PC-3 (cell line): Measurements from ENCODE around the gene ACAP3. TPM values are rescaled to one million over a fixed set of nuclear protein-coding genes. Genes with fewer than 3 reads are reported as not detected.
A peak's percentile ranks its signal among the peaks of the same experiment; 100 is the strongest.

Source experiments
- ATAC-seq: fragments of 200-7000 bp; cut with Tn5 transposase; 2 replicates; pipeline ENCODE4 v1.9.1; 2020; ENCODE audit warnings: mild to moderate bottlenecking, moderate library complexity
- BruUV-seq: library from RNA; stranded (reverse); fragments of 400-500 nt; replicated peaks from 2 replicates; lab custom pipeline; 2021; lab: Mats Ljungman, UMichigan
- CTCF ChIA-PET: fragments of 300-600 bp; sonication (Branson Sonifier 250); formaldehyde crosslinking; loops from one replicate; lab custom pipeline; 2022; ENCODE audit warnings: antibody characterized with exemption; lab: Charles Lee
- POLR2A ChIA-PET: fragments of 300-600 bp; sonication (Branson Sonifier 250); formaldehyde crosslinking; loops from one replicate; lab custom pipeline; 2022; ENCODE audit warnings: antibody characterized with exemption; ENCODE audit not compliant: unreplicated experiment; lab: Charles Lee
- DNase-seq: peaks from one replicate; pipeline ENCODE4 v3.0.0-alpha.2; 2015
- H2AFZ ChIP-seq: fragments of 300-600 bp; sonication (generic); 2 replicates; pipeline ENCODE4 v1.6.0; 2016; ENCODE audit warnings: antibody characterized with exemption, low read length
- H3F3A ChIP-seq: fragments of 300-600 bp; sonication (generic); one replicate; pipeline ENCODE4 v1.6.0; 2017; ENCODE audit warnings: antibody characterized with exemption, low read length, control low read depth, mild to moderate bottlenecking; ENCODE audit not compliant: unreplicated experiment
- H3K27ac ChIP-seq: fragments of 300-600 bp; sonication (generic); 2 replicates; pipeline ENCODE4 v1.5.1; 2016; ENCODE audit warnings: mild to moderate bottlenecking, low read length
- H3K27me3 ChIP-seq: fragments of 300-600 bp; sonication (generic); 2 replicates; pipeline ENCODE4 v1.6.1; 2016; ENCODE audit warnings: low read length, mixed read lengths
- H3K36me3 ChIP-seq: fragments of 300-600 bp; sonication (generic); 2 replicates; pipeline ENCODE4 v1.6.1; 2016; ENCODE audit warnings: low read depth, mixed run types, low read length, mixed read lengths
- H3K4me1 ChIP-seq: fragments of 300-600 bp; sonication (generic); 2 replicates; pipeline ENCODE4 v1.5.1; 2016; ENCODE audit warnings: low read length; ENCODE audit not compliant: insufficient read depth
- H3K4me2 ChIP-seq: fragments of 300-600 bp; sonication (generic); 2 replicates; pipeline ENCODE4 v1.6.0; 2016; ENCODE audit warnings: low read length
- H3K4me3 ChIP-seq: fragments of 300-600 bp; sonication (generic); 2 replicates; pipeline ENCODE4 v1.5.1; 2016; ENCODE audit warnings: mild to moderate bottlenecking, low read length, mixed read lengths
- H3K79me2 ChIP-seq: fragments of 300-600 bp; sonication (generic); 2 replicates; pipeline ENCODE4 v1.6.1; 2017; ENCODE audit warnings: low read length, mixed read lengths
- H3K9ac ChIP-seq: fragments of 300-600 bp; sonication (generic); 2 replicates; pipeline ENCODE4 v1.6.0; 2016; ENCODE audit warnings: mild to moderate bottlenecking, low read length
- H3K9me2 ChIP-seq: fragments of 300-600 bp; sonication (generic); replicated peaks from 2 replicates; pipeline ENCODE4 v1.6.1; 2016; ENCODE audit warnings: mixed run types, low read length, mixed read lengths
- H3K9me3 ChIP-seq: fragments of 300-600 bp; sonication (generic); 2 replicates; pipeline ENCODE4 v1.6.1; 2016; ENCODE audit warnings: low read length, mixed read lengths
- H4K20me1 ChIP-seq: fragments of 300-600 bp; sonication (generic); 2 replicates; pipeline ENCODE4 v1.6.1; 2016; ENCODE audit warnings: low read length, mixed read lengths
- CTCF ChIP-seq: fragments of 300-600 bp; sonication (generic); conservative IDR thresholded peaks from 2 replicates; pipeline ENCODE4 v1.5.1; 2017; ENCODE audit warnings: antibody characterized with exemption, low read depth, mild to moderate bottlenecking, low read length
- EZH2 ChIP-seq: fragments of 300-600 bp; sonication (generic); IDR thresholded peaks from one replicate; pipeline ENCODE4 v1.6.1; 2017; ENCODE audit warnings: antibody characterized with exemption, mild to moderate bottlenecking, low read length; ENCODE audit not compliant: unreplicated experiment
- EZH2phosphoT487 ChIP-seq: fragments of 300-600 bp; sonication (generic); IDR thresholded peaks from 2 replicates; pipeline ENCODE4 v1.6.1; 2018; ENCODE audit warnings: mild to moderate bottlenecking, antibody characterized with exemption, low read length, borderline replicate concordance
- intact Hi-C: fragments of 100-400 bp; cut with micrococcal nuclease; formaldehyde crosslinking; loops from 2 replicates; pipeline ENCODE4 v1.9.0; 2023
- total RNA-seq: library from RNA; depleted of rRNA; stranded (reverse); fragments of >200 nt; gene quantifications from 2 replicates; pipeline ENCODE4 v1.2.3, GENCODE V29; 2014

ACAP3 gene
- total RNA-seq, 1 experiment from 2014 or later: 116 TPM

GRCh38 chr1:1280782-1281481 is 26.8 kb downstream of the ACAP3 start:
- no peaks in the 10 kb centered on the region for H4K20me1 ChIP-seq
- no peaks in the 10 kb centered on the region for H3K9me2 ChIP-seq
- no peak for ATAC-seq
- H3F3A ChIP-seq: no peaks in the 10 kb centered on the region
- H3K27me3 ChIP-seq: no peaks in the 10 kb centered on the region
- no peaks in the 10 kb centered on the region for H3K36me3 ChIP-seq
- ChIA-PET POLR2A (no interaction called here), CTCF (no interaction called here)
- H3K9ac ChIP-seq: peak overlapping the region; percentile 63
- TF ChIP-seq EZH2phosphoT487: no peak
- TF ChIP-seq CTCF: no peak
- no peak for TF ChIP-seq EZH2
- H3K4me3 ChIP-seq: no peak overlapping the region
- no peak for DNase-seq
- peak overlapping the region; percentile 82 for H3K27ac ChIP-seq
- 0 out of 2 replicates have a peak overlapping the region, but pooled peaks have one; percentile 31 for H2AFZ ChIP-seq
- peak overlapping the region; percentile 55 for H3K4me2 ChIP-seq
- no peaks in the 10 kb centered on the region for H3K9me3 ChIP-seq
- peaks cover 24% of the 10 kb centered on the region for H3K4me1 ChIP-seq
- intact Hi-C loops: no loop called here
- H3K79me2 ChIP-seq: no peaks in the 10 kb centered on the region
- no TSS peak for BruUV-seq

GRCh38 chr1:1279028-1279427 is 28.7 kb downstream of the ACAP3 start:
- Histone ChIP-seq H3K4me3 (no peak overlapping the region), H2AFZ (no peak overlapping the region), H3K36me3 (no peaks in the 10 kb centered on the region), H3K9ac (no peak overlapping the region), H3F3A (no peaks in the 10 kb centered on the region), H3K79me2 (peaks cover 9% of the 10 kb centered on the region; the same call in 1 of the 2 replicates), H3K9me2 (no peaks in the 10 kb centered on the region), H4K20me1 (no peaks in the 10 kb centered on the region), H3K9me3 (no peaks in the 10 kb centered on the region), H3K4me1 (peaks cover 34% of the 10 kb centered on the region), H3K27me3 (no peaks in the 10 kb centered on the region), H3K27ac (no peak overlapping the region), H3K4me2 (no peak overlapping the region)
- ChIA-PET POLR2A (no interaction called here), CTCF (no interaction called here)
- intact Hi-C loops: no loop called here
- DNase-seq (no peak), ATAC-seq (no peak)
- TF ChIP-seq EZH2: no peak
- no peak for TF ChIP-seq EZH2phosphoT487
- no peak for TF ChIP-seq CTCF
- BruUV-seq: no TSS peak

GRCh38 chr1:1278620-1279019 is 29.1 kb downstream of the ACAP3 start:
- ChIA-PET POLR2A (no interaction called here), CTCF (no interaction called here)
- H3K4me3 ChIP-seq: no peak overlapping the region
- no TSS peak for BruUV-seq
- ATAC-seq (no peak), DNase-seq (no peak)
- no peaks in the 10 kb centered on the region for H3K9me3 ChIP-seq
- intact Hi-C loops: no loop called here
- no peak overlapping the region for H3K9ac ChIP-seq
- H3F3A ChIP-seq: no peaks in the 10 kb centered on the region
- H3K27me3 ChIP-seq: no peaks in the 10 kb centered on the region
- H2AFZ ChIP-seq: no peak overlapping the region
- H3K36me3 ChIP-seq: no peaks in the 10 kb centered on the region
- H3K27ac ChIP-seq: no peak overlapping the region
- peaks cover 32% of the 10 kb centered on the region for H3K4me1 ChIP-seq
- TF ChIP-seq CTCF (no peak), EZH2 (no peak), EZH2phosphoT487 (no peak)
- H4K20me1 ChIP-seq: no peaks in the 10 kb centered on the region
- H3K9me2 ChIP-seq: no peaks in the 10 kb centered on the region
- no peak overlapping the region for H3K4me2 ChIP-seq
- H3K79me2 ChIP-seq: peaks cover 9% of the 10 kb centered on the region; the same call in 1 of the 2 replicates
